ENCODE results near the gene USP6NL.

The USP6NL gene

DNA sequence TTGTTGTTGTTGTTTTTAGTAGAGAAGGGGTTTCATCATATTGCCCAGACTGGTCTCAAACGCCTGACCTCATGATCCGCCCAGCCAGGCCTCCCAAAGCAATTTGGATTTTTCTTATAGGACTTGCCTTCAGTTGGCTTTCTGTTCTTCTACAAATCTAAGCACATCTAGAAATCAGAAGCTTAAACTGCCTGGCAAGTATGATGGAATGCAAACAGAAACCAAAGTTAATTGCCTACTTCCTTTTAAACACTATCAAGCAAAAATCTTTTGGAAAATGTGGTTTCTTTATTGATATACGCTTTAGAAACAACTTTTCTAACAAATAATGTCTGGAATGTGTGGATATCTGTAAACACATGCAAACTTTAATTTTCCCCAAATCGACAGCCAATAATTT is 64.9 kb downstream of the USP6NL start:
- no peak for DNase-seq

- DNase-seq, result no peak
Observed at GRCh38 chr10:11541296-11541695, 70.2 kb downstream of the USP6NL start.

GRCh38 chr10:11539191-11539868 is 72.1 kb downstream of the USP6NL start:
- no peak for DNase-seq

DNA sequence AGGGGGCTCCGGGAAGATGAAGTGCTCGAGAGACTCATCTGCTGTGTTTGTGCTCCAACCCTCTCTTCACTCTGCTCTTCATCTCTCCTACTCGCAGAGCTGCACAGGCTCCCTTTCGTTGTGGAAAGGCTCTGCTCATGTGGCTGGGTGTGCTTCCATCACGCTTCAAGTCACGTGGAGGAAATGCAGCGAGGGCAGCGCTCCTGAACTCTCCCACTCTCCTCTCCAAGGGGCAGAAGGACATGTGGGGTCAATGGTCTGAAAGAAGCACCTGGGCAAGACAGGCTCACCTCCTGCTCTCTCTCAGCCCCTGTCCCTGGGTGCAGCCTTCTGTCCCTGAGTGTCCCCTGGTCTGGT is 72.6 kb downstream of the USP6NL start:
- DNase-seq, result no peak

DNA sequence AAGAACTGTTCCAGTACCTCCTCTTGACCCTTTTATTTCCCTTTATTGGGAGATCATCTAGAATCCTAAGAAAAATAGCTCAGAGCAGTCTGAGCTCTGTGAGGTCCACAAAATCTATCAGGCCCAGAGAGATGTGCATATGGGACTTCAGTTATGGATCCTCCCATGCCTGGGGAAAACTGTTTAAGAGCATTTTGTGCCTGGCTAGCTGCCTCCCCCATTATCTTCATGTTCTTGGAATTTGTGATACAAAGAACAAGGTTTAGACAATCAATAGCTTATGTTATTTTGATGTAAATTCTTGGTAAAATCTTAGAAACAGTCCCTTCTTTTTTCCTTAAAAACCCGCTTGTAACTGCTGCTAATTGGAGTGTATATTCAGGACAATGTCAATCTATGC is 75.2 kb downstream of the USP6NL start:
- no peak for DNase-seq

- no peak for DNase-seq
Observed at GRCh38 chr10:11535346-11535959, 76.0 kb downstream of the USP6NL start.

GRCh38 chr10:11533328-11533781 is 78.1 kb downstream of the USP6NL start:
- no peak for DNase-seq

DNA sequence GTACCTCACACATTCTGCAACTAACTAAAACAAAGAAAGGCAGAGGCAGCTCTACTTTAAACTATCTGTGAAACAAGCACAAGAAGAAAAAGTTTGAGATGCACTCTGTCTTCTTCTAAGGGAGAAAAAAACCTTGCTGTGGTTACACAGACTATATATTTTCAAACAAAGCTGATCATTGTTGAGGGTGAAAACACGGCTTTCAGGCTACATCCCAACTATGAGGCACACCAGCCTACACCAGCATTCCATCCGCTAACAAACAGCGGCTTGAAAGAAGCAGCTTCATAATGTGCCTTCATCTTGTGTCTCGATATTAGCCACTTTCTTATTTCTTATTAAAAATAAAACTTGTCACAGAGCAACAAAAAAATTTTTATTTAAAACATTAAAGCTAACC is 79.1 kb downstream of the USP6NL start:
- DNase-seq, result no peak

DNA sequence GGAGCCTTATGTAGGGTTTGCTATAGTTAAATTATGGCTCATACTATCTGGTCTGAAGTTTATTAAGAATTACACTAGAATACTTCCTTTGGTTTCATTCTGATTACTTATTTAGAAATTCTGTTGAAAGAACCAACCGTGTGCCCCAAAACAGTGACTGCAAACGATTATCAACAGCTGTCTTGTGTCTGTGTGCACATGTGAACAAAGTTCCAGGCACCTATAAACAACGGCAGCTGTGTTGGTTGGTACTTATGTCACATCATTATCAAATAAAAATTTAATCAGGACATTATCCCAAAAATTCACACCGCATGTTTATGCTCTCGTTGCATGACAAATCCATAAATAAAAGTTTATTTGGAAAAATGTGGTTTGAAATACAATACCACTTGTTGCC is 80.6 kb downstream of the USP6NL start:
- no peak for DNase-seq

- no peak for DNase-seq
Observed at GRCh38 chr10:11529276-11529903, 82.1 kb downstream of the USP6NL start.

- no peak for DNase-seq
Observed at GRCh38 chr10:11528286-11528685, 83.2 kb downstream of the USP6NL start.

GRCh38 chr10:11527691-11528255 is 83.7 kb downstream of the USP6NL start:
- DNase-seq, result no peak

- no peak for DNase-seq
Observed at GRCh38 chr10:11527068-11527467, 84.4 kb downstream of the USP6NL start.

GRCh38 chr10:11525503-11525902 is 85.9 kb downstream of the USP6NL start:
- no peak for DNase-seq

DNA sequence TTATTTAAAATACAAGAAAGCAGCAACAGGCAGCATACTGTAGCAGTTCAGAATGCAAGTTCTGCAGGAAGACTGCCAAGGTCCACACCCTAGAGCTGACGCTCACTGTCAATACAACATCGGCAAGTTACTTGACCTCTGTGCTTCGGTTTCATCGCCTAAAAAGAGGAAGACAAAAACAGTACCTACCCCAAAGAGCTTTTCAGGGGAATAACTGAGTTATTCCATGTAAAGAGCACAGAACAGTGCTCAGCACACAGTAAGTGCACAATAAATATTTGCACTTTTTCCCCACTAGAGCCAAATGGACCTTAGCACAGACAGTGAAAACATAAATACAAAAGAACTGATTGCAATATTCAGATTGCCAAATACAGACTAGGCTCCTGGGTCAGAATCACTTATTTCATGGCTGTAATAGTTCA is 88.6 kb downstream of the USP6NL start:
- DNase-seq, result no peak

DNA sequence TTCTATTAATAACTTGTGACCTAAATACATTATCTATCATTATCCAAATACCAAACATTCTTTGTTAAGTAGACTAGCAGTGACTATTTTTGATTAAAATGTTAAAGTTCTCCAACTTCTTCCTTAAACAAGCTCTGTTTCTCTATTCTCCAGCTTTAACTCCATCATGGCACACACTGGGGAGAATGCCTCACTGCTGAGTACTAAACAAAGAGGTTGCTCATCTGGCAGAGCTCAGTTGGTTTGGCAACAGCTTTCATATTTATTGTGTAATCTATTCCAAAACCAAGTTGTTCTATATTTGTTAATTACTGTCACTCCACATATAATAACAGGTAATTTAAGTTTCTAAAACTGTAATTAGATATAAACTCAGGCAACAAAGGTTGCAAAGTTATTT is 89.6 kb downstream of the USP6NL start:
- no peak for DNase-seq

- no peak for DNase-seq
Observed at GRCh38 chr10:11520892-11521291, 90.6 kb downstream of the USP6NL start.

DNA sequence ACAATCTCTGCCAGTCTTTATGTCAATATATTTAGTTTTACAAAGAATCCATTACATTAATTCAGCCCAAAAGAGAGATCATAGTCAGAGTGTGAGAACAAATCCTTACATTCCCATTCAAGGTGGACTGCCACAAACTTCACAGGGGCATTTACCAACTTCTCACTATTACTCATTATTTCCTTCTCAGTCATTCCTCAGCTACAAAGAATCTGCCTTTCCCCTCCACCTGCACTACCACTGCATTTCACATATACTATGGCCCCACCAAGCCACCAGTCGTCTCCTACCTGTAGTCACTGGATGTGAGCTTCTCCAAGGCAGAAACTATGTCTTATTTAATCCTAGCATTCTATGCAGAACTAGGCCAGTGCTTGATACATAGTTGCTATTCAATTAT is 94.3 kb downstream of the USP6NL start:
- DNase-seq, result no peak

GRCh38 chr10:11516431-11516746 is 95.1 kb downstream of the USP6NL start:
- DNase-seq, result no peak

DNA sequence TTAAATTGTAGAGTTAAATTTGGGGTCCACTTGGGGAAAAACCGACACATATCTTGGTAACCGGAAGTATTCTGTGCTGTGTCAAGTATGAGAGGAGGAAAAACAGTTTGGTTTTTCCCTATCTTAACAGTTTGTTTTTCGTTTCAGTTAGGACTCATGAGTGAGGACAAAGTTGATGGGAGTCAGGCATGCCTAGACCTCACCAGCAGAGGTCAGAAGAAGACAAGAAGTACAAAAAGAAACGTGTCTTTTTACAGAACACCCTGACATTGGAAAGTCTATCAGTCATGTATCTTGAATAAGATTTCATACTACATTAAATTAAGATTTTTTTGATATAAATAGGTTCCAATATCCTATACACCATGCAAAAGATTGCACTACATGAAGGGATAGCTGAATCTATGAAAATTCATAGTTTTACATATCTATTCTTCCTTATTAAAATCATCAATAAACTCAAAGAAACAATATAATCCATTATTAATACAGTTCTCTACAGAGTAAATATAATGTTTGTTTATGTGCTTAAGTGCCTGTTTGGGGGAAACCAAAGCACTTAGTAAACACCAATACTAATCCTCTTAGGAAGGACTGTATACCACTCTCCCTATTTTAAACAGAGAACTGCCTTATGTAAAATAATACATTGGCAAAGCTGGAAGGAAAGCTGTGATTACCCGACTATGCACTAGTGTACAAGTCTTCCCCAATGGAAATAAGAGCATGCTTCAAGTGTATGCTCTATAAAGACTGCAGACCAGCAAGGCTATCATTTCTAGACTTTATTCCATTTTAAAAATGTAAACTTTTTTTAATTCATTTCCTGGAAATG is 95.6 kb downstream of the USP6NL start:
- DNase-seq, result no peak

DNA sequence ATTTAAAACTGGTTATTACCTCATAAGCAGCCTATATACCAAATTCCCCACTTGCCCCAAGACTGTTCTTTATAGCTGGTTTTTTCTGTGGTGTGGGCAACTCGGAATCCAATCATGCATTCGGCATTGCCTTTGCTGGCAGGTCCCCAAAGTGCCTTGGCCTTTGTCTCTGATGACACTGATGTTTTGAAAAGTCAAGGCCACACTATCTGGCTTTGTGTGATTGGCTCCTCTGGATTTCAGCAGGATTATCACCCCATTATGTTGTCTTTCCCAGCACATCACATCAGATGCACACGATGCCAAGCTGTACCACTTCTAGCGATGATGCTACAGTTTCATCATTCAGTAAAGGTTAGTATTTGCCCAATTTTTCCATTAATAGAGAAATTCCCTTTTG is 97.7 kb downstream of the USP6NL start:
- no peak for DNase-seq

- DNase-seq, result no peak
Observed at GRCh38 chr10:11512596-11512995, 98.9 kb downstream of the USP6NL start.

DNA sequence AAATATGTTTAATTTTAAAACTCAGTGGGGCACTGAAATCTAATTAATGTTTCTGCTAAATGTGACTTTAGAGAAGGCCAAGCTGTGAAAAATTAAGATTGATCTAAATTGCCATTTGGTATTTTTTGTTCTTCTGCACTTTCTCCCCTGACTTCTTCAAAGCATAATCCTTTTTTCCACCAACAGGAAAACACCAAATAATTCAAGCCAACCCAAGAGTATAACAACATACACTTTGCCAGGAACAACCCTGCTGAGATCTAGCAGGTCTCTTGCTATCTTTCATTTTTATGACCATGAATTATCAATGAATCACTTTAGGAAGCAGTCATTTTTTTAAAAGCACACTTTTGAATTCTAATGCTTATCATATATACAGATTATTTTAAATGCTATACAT is 100.1 kb downstream of the USP6NL start:
- DNase-seq, result no peak

Measured in activated CD4-positive, CD25-positive, alpha-beta regulatory T cell treated with anti-CD3 and anti-CD28 coated beads, Interleukin-2, amount 50 U/mL, for 72 hours (primary cell).